Activated CD8-positive, alpha-beta memory T cell treated with anti-CD3 and anti-CD28 coated beads for 24 hours (primary cell): ENCODE data around the gene SAMD4A.

ENCODE experiments used
- DNase-seq: peaks from one replicate; pipeline ENCODE4 v3.0.0-alpha.2; 2020

SAMD4A gene

DNA sequence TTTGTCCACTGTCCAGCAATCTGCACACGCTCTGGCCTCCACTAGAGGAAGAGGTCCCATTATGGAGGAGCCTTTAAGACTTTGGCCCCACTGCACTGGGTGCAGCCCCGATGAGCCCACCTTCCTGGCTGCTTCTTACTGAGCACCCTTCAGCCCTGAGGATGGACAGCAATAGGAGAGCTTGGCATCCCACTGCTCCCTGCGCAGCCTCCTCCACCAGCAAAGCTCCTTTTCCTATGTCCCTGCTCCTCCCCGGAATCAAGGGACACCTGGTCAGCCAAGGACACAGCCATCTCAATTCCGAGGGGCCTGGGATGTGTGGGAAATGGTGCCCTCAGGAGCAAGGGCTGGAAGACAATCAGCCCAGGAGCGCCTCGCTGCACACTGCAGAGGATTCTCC, 241.0 kb downstream of the SAMD4A start:
- DNase-seq: no peak

DNA sequence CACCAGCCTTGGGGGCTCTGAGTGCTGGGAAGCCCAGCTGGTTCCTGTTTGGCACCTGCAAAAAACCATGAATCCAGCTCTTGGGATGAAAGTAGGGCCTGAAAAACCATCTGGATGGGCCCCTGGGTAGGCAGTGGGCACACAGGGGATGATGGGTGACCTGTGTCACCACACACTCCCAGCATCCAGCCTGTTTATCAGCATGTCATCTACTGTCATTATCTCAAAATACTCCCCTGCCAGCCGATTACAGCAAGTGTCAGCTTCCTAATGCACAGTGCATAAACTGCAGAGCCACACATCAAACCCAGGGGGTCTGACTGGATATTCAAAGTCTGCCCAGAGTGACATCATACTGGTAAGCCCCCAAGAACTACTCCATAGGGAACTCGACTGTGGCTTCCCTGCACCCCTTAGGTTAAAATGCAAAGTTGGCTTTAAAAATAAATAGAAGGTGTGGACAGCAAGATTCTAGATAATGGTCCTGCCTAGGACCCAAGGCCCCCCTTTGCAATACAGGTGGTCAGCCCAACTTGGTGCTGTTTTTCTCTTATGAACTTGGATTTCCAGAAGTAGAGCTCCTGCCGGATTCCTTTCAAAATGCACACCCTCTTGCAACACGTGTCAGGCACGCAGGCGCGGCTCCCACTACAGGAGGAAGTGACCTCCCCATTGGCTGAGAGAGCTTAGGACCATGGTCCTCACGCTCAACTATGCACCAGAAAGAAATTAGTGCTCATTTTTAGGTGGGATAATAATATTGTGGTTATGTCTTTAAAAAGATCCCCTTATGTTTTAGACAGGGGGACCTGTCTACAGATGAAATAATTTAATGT, 241.6 kb downstream of the SAMD4A start:
- DNase-seq: peak; percentile 35

DNA sequence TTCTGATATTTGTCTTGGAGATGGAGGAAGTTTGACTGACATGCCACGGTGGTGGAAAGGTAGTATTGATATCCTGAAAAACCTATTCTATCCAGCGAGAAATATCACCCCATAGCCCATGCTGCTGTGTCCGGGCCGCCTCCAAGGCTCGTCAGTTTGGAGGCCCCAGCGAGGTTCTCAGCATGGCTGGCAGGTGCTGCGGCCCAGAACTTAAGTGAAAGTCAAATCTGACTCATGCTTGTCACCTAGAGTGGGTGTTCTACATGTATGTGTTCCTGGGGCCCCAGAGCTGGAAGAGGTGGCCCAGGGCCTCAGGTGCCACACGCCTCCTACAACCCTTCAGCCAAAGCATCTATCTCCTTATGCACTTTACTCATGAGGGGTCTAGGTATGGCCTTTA, 242.8 kb downstream of the SAMD4A start:
- DNase-seq: peak; percentile 42

DNA sequence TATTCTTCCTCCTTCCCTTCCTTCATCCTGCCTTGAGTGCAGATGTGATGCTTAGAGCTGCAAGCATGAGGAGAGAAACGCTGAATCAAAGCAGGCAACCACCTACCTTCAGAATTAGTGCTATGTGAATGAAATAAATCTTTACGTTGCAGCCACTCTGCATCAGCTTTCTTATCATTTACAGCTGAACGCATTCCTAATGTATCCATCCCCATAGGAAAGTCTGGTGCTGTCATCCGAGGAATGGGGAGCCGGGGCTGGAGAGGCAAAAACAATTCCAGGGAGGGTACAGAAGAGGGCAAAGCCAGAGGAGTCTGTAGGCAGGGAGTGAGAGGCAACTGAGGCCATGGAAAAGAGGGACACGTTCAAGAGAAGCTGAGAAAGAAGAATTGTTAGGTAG, 245.7 kb downstream of the SAMD4A start:
- no peak for DNase-seq

DNA sequence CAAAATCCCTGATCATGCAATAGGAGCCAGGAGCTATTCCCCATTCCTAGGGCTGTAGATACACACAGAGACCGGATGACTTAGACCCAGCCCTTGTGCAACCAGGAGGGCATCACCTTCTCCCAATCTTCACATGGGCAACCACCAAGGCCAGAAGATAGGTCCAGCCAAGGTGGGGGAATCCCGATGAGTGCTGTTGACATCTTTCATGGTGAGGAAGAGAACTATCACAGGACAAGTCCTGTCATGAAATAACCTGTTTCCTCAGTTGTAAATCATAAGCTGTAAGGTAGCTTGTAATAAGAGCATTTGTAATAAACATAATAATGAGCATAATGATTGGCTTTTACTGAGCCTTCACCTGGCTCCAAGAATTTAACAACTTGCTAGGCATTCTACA, 246.2 kb downstream of the SAMD4A start:
- DNase-seq: no peak

DNA sequence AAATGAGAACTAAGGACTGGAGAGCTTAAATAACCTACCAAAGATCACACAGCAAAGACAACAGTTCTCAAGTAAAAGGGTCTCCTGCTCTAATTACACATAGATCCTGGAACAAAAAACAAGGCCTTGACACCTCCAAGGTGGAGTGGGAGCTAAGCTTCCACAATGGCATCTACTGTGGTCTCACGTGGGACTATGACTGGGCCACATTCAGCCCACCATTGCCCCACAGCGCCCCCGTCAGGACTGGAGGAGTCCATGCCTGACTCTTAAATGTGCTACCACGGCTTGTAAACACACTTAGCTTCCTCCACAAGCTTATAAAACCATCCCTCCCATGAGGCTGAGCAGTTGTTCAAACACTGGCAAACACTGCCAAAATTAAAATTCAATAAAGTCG, 247.1 kb downstream of the SAMD4A start:
- DNase-seq: no peak

DNA sequence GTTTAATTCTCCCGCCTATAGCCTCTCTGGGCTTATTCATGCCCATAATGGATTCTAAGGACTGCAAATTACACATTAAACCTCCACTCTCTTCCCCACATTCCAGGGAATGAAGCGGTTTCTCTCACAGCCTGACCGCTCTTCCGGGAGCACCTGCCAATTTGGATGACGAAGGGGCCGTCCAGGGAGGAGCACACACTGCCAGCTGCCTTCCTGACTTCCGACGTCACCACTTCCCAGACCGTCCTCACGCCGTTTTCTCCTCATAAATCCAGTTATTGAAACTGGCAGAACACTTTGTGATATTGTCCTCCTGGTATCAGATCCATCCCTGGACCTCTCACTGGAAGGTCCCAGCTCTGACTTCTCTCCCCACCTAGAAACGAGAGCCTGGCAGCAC, 248.1 kb downstream of the SAMD4A start:
- DNase-seq: no peak

DNA sequence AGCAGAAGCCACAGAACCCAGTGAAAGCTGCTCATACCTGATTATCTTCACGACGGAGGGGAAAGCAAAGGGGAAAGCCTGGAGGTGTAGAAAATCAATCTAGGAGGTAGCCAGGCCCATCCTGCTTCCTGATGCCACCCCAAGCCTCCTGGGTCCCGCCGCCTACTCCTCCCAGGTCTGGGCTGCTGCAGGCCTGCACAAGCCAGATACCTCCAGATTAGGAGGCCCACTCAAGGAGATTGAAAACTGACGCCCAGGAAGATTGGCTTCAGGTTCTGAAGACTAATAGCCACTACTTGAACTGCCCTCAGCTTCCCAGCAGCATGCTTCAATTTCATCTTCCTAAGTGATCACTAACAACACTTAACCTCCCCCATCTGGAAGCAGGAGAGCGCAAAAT, 248.6 kb downstream of the SAMD4A start:
- DNase-seq: no peak

DNA sequence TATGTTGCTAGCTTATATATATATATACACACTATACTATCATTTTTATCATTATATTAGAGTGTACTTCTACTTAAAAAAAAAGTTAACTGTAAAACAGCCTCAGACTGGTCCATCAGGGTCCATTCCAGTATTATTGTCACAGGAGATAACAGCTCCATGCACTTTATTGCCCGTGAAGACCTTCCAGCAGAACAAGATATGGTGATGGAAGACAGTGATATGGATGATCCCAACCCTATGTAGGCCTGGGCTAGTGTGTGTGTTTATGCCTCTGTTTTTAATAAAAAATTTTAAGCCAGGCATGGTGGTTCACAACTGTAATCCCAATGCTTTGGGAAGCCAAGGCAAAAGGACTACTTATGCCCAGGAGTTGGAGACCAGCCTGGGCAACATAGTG, 249.5 kb downstream of the SAMD4A start:
- DNase-seq: no peak

DNA sequence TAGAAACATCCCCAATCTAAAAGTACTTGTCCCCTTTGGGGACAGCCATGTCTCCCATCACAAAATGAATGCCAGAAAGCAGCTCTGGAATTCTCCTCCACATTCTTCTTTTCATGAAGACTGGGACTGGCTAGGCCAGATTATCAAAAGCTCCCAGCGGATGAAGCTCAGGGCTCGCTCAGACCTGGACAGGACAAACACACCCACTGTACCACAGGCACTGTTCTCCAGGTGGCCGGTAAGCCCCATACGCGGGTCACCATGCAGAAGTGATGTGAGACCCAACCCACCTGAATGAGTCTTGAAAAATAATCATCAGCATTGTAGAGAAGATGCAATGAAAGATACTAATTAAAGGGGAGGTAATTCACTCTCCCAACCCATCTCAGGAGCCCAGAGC, 250.6 kb downstream of the SAMD4A start:
- DNase-seq: no peak

DNA sequence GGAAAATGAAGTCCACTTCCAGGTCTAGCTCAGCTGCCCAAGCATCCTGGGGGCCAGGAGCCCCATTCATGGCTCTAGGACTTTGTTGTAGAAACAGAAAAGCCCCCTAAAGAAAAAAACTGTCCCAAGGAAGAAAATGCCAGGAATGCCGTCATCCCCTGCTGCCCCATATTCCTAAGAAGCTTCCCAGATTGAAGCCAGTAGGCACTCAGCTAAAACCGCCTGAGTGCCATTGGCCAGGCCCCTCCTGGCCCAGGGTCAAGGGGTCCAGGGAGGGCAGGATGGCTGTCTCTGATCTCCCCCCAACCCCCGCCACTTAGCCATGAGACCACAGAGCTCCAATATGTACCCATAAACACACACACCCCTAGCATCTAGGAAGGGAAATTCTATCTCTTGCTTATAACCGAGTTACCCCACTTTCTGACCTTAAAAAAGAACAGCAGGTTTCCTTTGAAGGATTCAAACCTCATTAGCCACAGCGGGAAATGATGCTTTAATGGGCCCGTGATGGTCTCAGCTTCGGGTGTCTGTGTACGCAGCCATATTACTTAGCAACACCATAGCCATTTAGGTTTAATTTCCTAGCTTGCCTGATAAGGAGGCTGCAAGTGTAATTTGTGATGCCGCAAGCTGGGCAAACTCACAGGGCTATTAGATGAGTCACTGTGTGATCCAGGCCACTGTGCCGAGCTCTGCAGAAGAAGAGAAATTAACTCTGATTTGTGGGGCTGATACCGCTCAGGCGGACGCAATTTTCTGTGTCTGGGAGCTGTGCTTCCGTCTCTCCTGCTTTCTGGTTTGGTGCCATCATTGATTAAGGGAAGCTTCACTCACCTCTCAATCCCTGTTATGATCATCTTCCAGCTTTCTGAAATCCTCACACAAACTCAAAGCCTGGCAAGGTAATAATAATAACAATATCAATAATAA, 251.5 kb downstream of the SAMD4A start:
- no peak for DNase-seq

DNA sequence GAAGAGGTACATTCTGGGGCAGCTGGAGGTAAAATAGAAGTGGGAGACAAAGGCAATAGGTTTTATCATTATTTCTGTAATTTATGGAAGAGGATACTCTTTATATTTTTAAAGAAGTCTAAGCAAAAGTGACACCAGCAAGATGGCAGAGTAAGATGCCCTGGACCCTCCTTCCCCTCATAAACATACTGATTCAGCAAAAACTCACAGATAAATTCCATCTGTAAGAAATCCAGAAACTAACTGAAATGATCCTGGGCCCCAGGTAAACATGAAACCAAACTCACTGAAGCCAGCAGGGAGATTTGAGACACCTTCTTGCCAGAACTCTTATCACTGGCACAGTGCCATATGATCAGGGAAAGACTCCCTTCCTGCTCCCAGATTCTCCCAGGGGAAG, 255.8 kb downstream of the SAMD4A start:
- no peak for DNase-seq

DNA sequence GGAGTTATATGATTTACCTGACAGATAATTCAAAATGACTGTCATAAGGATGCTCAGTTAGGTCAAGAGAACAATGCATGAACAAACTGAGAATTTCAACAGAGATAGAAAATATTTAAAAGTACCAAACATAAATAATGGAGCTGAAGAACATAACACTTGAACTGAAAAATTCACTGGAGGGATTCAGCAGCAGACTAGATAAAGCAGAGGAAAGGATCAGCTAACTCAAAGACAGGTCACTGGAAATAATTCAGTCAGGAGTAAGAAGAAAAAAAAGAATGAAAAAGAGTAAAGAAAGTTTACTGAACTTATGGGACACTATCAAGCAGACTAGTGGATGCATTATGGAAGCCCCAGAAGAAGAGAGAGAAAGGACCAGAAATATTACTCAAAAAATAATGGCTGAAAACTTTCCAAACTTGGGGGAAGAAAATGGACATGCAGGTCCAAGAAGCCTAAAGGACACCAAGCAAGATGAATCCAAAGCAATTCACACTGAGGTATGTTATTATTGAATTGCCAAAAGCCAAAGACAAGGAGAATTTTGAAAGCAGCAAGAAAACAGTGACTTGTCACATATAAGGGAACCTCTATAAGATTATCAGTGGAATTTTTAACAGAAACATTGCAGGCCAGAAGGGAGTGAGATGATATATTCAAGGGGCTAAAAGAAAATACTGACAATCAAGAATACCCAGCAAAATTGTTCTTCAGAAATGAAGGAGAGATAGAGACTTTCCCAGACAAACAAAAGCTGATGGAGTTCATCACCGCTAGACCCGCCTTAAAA, 257.0 kb downstream of the SAMD4A start:
- DNase-seq: no peak

DNA sequence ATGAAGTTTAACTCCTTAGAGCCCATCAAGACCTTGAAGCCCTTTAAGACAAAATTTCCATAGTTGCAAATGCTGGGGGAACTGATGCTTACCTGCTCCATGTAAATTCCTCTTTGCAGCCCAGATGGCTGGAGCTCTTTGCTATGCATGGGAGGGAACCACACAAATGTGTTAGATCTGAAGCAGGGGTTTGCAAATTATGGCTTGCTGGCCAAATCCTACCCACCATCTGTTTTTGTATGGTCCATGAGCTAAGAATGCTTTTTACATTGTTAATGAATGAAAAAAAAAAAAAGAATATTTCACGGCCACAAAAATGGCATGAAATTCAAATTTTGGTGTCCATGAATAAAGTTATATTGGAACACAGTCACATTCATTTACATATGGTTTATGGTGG, 261.1 kb downstream of the SAMD4A start:
- no peak for DNase-seq

DNA sequence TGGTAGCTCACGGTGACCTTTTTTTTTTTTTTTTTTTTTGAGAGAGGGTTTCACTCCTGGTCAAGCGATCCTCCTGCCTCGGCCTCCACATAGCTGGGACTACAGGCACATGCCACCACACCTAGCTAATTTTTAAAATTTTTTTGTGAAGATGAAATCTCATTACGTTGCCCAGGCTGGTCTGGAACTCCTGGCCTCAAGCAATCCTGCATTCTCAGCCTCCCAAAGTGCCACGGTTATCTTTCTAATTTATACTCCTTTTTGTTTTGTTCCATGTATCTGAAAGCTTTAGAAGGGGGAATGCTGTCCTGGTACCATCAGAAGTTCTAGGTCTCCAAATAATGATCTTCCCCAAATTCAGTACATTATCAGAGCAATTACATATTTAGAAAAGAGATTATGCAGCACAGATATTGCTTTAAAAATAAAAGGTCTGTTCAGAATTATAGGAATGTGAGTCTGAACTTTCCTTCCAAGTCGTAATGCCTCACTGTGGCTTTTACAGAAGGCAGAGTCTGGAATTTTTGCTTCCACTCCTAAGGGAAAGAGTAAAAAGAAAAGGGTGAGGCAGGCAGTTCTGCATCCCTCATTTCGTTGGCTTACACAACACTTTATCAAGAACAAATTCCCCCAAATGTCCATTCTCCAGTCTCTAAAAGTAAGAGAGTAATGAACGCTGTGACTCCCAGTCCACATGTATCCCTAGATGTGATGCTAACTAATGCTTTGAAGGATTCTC, 262.7 kb downstream of the SAMD4A start:
- DNase-seq: no peak

DNA sequence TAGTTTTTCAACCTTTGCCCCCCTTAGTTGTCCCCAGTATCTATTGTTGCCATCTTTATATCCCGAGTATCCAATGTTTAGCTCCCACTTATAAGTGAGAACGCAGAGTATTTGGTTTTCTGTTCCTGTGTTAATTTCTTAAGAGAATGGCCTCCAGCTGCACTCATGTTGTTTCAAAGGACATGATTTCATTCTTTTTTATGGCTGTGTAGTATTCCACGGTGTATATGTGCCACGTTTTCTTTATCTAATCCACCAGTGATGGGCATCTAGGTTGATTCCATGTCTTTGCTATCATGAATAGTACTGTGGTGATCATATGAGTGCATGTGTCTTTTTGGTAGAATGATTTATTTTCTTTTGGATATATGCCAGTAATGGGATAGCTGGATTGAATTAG, 263.7 kb downstream of the SAMD4A start:
- no peak for DNase-seq

DNA sequence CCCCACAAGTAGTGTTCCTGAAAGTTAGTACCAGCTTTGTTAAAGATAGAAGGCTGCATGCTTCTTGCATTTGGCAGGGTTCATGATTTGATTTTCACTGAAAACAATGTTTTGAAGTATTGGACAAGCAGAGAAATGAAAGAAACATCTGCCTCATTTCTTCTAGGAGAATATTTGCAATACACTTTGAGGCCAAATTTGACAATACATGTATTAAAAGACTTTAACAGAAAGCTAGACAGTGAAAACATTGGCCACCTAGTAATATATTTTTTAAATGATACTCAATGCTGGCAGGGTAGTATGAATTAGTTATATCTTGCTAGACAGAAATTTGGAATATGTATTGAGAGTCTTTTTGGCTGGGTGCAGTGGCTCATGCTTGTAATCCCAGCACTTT, 267.2 kb downstream of the SAMD4A start:
- no peak for DNase-seq

DNA sequence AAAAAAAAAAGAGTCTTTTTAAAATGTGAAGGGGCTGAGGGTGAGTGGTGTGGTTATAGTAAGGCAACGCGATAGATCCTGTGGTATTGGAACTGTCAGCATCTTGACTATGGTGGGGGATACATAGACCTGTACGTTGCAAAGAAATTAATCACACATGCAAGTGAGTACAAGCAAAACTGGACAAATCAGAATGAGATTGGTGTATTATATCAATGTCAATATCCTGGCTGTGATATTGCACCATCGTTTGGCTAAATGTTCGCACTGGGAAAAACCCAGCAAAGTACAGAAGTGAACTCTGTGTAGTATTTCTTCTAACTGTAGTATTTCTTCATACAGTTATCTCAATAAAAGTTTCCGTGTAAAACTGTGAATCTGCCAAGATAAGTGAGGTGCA, 267.8 kb downstream of the SAMD4A start:
- no peak for DNase-seq

DNA sequence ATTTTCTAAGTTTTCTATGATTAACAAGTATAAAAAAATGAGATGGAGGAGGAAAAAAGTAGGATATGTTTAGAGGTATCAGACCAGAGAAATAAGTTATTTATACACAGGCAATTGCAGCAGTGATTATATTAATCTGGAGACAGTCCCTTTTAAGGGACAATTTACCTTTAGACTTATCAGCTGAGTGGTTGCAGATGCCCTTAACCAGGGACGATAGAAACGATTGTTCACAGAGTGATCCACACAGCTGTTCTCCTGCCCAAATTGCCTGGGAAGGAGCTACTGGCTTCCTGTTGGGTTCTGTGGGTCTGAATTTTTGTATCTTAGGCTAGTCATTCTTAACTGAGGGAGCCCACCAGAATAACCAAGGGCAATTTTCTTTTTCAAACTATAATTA, 269.3 kb downstream of the SAMD4A start:
- no peak for DNase-seq

DNA sequence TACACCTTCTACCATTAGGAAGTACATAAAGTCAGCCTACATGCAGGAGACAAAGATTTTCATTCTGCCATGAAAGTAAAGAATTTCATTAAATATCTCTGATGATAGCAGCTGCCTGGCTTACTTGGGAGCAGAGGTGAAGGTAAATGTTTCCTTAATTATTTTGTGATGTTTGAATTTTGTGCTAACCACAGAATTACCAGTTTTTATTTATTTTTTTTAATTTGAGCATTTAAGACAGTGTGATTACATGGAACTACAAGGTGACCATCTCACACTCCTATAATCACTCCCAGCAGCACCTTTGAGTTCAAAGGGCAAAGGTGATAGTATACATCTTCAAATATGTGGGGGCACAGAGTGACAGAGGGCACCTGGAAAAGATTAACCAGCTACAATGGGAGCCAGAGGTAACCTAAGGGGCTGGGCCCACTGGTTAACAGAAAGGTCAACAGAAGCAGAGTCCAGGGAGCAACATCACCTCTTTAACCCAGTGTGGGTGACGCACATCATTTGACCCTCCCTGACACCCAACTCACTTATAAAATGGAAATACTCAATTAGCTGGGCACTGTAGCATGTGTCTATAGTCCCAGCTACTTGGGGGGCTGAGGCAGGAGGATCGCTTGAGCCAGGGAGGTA, 270.7 kb downstream of the SAMD4A start:
- no peak for DNase-seq

DNA sequence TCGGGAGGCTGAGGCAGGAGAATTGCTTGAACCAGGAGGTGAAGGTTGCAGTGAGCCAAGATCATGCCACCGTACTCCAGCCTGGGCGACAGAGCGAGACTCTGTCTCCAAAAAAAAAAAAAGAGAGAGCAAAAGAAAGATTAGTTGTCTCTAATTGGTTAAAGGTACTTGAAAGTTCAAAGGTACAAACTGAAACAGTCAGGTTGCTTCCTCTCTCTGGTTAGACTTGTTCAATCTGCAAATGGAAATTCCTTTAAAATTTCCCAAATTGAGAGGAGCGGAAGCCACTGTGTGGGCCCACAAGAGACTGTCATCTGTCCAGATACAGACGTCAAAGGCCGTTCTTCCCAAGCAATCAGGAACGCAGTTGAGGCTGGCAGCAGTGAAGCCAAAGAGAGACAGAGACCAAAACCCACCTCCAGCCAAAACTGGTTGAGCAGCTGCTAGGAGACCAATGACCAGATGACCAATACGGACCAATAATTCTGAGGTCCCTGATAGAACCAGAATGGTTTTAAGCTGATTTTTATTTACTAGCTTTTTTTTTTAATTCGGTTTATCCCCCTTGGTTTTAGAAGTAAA, 272.1 kb downstream of the SAMD4A start:
- no peak for DNase-seq

DNA sequence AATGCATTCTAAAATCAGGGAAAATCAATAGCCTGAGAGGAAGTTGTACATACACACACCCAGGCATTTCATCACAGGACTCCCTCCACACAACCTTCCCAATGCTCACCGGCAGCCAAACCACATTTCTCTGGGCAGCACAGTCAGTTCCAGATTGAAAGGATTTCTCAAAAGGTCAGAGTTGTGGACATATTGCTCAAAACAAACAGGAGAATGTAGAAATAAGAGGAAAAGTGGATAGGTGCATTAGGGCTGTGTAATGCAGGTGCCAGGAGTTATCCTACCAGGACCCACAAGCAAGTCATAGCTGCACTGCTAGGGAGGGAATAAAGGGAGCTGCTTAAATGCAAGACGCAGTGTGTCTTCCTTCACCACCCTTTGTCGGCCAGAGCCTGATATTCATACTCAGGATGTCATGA, 272.8 kb downstream of the SAMD4A start:
- DNase-seq: no peak
